Measurements from ENCODE around the gene PNN.
"Not testable (repeated sequence)": the region's sequence is repeated elsewhere in the genome, so short reads cannot be mapped to it uniquely, and the experiment has no call there.

Gene PNN

DNA sequence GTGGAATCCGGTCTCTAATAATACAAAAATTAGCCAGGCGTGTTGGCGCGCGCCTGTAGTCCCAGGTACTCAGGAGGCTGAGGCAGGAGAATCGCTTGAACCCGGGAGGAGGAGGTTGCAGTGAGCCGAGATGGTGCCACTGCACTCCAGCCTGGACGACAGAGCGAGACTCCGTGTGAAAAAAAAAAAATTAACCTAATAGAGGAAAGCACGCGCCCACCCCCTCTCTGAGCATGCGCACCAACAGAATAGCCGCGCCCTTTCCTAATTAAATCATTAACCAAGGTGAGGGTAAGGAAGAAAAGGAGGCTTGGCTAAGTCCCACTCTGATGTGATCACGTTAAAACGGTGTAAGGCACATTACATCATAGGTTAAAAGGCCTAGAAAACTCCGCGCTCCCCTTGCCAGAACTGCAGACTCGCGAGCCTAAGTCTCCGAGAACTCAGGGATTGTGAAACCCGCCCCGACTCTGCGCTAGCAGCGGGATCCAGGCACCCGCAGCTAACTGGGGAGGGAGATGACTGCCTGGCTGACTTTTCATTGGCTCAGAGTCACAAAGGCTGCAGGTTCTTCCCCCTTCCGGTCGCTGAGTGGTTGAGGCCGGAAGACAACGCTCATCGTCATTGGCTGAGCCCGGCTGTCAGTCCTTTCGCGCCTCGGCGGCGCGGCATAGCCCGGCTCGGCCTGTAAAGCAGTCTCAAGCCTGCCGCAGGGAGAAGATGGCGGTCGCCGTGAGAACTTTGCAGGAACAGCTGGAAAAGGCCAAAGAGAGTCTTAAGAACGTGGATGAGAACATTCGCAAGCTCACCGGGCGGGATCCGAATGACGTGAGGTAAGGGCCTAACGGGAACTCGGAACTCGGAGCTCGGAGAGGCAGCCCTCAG, at the start of gene PNN:
PNN (plus strand) TSS at position 695 of the 885 bp plus-strand sequence; CDS start at position 721, 26 bp downstream.
- peak; percentile 96 for DNase-seq (ENCODE audit: low read depth)

DNA sequence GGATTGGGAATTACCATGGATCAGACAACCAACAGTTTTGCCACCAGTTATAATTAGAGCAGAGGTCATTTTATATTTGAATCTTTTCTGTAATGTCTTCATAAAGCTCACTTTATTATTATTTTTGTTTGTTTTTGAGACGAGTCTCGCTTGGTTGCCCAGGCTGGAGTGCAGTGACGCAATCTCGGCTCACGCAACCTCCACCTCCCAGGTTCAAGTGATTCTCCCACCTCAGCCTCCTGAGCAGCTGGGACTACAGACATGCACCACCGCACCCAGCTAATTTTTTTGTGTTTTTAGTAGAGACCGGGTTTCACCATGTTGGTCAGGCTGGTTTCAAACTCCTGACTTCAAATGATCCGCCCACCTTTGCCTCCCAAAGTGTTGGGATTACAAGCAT, 37.2 kb upstream of the PNN start:
- not testable (repeated sequence) for DNase-seq (ENCODE audit: low read depth)

DNA sequence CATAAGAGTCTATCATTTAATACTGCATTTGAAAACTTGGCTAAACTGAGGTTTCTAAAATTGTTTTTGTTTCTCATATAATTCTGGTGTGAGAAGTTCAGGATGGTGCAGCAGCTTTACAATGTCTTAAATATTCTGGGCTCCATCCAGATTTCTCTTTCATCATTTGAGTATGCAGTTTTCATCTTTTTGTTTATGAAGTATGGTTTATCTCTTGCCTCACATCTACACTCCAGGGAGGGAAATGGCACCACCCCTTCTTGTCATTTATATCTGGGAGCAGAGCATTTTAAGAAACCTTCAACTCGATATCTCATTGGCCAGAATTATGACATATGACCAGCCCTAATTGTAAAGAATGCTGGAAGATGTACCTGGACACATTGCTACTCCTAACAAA, 36.6 kb upstream of the PNN start:
- DNase-seq (ENCODE audit: low read depth), result no peak

DNA sequence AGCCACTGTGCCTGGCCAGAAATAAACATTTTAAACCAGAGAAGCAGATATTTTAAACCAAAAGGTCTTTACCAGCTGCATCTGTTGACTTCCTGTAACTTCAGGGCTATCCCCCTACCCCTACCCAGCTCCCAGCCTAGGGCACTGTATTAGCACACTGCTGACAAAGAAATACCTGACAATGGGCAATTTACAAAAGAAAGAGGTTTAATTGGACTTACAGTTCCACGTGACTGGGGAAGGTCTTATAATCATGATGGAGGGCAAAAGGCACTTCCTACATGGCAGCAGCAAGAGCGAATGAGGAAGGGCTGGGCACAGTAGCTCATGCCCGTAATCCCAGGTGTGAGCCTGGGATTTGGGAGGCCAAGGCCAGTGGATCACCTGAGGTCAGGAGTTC, 34.9 kb upstream of the PNN start:
- DNase-seq (ENCODE audit: low read depth), result no peak

DNA sequence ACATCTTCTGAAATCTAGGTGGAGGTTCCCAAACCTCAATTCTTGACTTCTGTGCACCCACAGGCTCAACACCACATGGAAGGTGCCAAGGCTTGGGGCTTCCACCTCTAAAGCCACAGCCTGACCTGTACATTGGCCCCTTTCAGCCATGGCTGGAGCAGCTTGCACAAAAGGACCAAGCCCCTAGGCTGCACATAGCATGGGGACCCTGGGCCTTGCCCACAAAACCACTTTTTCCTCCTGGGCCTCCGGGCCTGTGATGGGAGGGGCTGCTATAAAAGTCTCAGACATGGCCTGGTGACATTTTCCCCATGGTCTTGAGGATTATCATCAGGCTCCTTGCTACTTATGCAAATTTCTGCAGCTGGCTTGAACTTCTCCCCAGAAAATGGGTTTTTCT, 33.4 kb upstream of the PNN start:
- not testable (repeated sequence) for DNase-seq (ENCODE audit: low read depth)

DNA sequence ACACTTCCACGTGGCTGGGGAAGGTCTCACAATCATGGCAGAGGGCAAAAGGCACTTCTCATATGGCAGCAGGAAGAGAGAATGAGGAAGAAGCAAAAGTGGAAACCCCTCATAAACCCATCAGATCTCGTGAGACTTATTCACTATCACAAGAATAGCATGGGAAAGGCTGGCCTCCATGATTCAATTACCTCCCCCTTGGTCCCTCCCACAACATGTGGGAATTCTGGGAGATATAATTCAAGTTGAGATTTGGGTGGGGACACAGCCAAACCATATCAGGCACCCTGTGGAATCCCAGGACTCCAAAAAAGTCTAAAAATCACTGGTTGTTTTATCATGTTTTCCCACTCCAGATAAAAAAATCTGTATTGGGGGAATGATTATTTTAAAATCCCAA, 31.8 kb upstream of the PNN start:
- not testable (repeated sequence) for DNase-seq (ENCODE audit: low read depth)

DNA sequence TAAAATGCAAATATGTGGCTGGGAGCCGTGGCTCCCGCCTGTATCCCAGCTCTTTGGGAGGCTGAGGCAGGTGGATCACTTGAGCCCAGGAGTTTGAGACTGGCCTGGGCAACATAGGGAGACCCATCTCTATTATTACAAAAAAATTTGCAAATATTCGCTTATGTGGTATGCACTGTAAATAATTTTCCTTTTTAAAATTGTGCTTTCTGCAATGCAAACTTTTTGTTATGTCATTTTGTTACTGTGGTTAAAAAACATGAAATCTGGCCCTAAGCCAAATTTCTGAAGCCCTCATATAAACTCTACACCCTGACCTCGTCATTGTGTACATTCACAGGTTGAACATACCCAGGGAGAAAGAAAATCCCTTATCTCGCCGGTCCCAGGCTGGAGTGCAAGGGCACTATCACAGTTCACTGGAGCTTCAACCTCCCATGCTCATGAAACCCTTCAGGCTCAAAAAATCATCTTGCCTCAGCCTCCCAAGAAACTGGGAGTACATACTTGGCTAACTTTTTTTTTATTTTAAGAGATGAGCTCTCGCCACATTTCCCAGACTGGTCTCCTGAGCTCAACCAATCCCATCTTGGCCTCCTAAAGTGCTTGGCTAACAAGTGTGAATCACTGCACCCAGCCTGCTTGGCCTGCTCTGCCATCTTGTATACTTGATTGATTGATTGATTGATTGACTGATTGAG, 29.6 kb upstream of the PNN start:
- no peak for DNase-seq (ENCODE audit: low read depth)

DNA sequence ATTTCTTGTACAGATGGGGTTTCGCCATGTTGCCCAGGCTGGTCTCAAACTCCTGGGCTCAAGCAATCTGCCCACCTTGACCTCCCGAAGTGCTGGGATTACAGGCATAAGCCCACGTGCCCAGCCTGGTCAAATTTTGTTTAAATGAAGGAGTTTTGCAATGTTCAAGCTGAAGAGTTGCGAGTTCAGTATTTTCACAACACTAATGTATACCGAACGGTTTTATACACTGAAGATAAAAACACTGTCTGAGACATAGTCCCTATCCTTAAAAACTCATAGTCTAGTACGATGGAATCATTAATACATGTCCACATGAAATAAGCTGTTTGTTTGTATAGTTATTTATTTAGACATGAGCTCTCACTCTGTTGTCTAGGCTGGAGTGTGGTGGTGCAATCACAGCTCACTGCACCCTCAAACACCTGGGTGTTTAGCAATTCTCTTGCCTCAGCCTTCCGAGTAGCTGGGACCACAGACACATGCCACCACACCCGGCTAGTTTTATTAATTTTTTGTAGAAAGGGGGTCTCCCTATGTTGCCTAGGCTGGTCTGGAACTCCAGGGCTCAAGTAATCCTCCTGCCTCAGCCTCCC, 20.4 kb upstream of the PNN start:
- DNase-seq (ENCODE audit: low read depth), result no peak

DNA sequence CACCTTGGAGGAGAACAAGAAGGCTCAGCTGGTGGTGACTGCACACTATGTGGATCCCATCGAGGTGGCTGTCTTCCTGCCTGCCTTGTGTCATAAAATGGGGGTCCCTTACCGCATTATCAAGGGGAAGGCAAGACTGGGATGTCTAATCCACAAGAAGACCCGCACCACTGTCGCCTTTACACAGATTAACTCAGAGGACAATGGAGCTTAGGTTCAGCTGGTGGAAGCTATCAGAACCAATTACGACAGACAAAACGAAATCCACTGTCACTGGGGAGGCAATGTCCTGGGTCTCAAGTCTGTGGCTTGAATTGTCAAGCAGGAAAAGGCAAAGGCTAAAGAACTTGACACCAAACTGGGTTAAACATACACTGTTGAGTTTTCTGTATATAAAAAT, 17.6 kb upstream of the PNN start:
- DNase-seq (ENCODE audit: low read depth), result no peak

DNA sequence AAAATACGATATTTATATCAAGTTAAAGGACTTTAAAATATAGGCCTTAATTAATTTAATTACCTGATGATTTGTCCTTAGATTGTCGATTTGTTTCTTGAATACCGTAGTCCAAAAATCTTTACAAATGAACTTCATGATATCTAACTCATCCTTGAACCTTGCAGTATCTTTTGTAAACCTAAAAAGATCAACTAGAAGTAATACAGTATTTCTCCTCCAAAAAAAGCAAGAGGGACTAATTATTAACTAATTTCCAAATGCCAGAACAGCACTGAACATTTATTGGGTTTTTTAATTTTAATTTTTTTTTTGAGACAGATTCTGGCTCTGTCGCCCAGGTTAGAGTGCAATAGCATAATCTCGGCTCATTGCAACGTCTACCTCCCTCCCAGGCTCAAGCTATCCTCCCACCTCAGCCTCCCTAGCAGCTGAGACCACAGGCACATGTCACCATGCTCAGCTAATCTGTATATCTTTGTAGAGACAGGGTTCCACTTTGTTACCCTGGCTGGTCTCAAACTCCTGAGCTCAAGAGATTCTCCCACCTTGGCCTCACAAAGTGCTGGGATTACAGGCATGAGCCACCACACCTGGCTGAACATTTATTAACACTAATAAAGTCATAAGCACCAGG, 16.7 kb upstream of the PNN start:
- no peak for DNase-seq (ENCODE audit: low read depth)

DNA sequence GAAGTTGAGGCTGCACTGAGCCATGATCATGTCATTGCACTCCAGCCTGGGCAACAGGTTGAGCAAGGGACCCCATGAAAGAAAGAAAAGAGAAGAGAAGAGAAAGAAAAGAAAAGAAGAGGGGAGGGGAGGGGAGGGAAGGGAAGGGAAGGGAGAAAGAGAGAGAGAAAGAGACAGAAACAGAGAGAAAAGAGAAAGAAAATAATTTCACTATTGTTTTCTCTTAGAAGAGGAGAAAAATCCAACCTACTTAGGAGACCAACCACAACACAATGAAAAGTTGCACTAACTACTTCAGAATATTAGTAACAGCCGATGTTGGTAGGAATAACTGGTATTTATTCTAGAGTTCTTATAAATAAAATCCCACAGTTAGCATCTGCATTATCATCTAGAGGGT, 14.6 kb upstream of the PNN start:
- DNase-seq (ENCODE audit: low read depth), result no peak

DNA sequence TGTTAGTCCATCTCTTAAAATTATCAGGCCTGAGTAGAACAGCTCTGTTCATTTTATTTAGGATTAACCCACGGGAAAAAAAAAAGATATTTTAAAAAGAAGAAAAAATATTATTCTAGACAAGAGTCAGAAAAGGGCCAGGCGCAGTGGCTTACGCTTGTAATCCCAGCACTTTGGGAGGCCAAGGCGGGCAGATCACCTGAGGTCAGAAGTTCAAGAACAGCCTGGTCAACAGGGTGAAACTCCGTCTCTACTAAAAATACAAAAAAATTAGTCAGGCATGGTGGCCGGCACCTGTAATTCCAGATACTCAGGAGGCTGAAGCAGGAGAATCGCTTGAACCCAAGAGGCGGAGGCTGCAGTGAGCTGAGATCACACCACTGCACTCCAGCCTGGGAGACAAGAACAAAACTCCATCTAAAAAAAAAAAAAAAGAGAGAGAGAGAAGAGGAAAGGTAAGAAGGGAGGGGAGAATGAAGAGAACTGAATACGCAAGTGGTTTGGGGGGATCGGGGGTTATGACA, 7.2 kb upstream of the PNN start:
- DNase-seq (ENCODE audit: low read depth), result not testable (repeated sequence)

DNA sequence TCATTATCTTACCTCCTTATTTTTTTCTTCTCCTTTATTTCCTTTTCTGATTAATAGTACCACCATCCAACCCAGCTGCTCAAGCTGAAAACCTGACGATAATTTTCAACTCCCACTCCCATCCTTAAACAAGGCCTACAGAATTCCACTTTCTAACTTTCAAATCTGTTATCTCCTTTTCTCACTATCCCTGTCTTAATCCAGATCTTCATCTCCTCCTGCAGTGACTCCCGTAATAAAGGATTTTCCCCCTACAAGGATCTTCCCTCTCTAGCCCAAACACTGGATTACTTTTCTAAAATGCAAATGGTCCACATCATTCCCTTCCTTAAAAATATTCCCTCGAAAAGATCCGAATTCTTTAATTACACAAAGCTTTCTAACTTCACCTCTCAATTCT, 6.5 kb upstream of the PNN start:
- DNase-seq (ENCODE audit: low read depth), result no peak

DNA sequence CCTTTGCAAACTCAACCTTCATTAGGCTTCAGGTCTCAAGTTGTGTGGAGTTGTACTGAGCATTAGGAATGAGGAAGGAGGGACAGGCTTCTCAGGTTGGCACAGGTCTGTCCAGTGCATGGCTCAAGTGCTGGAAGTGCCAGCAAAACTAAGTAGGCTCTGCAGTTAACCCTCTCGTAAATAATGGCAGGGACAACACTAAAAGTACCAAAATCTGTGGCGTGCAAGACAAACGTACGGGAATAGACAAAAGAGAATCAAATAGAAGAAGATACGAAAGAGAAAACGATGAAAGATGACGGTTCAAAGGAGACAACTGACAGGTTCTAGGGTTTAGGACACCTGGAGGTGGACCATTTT, 5.5 kb upstream of the PNN start:
- DNase-seq (ENCODE audit: low read depth), result no peak

DNA sequence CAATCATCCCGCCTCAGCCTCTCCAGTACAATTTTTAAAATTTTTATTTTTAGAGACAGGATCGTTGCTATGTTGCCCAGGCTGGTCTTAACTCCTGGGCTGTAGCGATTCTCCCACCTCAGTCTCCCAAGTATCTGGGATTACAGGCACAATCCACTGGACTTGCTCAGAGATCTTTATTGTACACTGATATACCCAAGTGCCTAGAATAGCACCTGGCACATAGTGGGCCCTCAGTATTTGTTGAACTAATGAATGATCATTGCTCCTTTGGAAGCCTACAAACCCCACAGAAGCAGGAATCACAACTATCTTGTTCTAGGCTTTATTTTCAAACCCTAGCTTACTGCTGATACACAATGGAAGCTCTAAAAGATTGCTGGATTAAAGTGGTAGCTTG, 1.9 kb upstream of the PNN start:
- DNase-seq (ENCODE audit: low read depth), result no peak

DNA sequence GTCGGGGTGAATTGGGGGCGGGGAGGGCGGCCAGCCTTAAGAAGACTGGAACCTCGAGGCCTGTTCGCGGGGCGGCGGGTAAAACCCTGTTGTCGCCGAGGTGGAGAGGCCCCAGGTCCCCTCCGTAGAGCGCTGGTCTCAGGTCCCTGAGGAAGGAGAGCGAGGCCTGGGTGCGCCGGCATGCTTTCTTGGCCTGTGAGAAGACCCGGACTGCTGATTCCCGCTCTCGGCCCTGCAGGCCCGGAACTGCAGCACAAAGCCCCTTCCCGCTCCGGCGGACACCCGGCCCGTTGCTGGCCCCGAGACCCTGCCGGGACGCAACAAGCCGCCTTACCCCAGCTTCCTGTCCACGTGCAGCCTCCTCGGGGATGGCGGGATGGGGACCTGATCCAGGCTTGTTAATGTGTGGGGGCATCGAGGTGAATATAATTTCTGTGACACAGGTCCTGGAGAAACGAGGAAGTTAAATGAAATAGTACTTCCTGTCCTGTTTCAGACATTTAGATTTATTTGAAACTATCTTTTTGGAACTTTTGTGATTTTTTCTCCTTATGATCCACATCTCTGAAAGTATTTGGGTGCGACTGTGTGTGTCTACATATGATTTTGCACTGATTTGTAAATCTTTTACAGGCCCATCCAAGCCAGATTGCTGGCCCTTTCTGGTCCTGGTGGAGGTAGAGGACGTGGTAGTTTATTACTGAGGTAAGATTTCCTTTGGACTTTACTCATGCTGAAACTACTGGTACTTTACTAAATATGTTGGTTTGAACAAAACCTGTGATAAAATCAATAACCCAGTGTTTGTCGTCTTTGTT, 600 bp downstream of the PNN start:
- DNase-seq (ENCODE audit: low read depth), result no peak

DNA sequence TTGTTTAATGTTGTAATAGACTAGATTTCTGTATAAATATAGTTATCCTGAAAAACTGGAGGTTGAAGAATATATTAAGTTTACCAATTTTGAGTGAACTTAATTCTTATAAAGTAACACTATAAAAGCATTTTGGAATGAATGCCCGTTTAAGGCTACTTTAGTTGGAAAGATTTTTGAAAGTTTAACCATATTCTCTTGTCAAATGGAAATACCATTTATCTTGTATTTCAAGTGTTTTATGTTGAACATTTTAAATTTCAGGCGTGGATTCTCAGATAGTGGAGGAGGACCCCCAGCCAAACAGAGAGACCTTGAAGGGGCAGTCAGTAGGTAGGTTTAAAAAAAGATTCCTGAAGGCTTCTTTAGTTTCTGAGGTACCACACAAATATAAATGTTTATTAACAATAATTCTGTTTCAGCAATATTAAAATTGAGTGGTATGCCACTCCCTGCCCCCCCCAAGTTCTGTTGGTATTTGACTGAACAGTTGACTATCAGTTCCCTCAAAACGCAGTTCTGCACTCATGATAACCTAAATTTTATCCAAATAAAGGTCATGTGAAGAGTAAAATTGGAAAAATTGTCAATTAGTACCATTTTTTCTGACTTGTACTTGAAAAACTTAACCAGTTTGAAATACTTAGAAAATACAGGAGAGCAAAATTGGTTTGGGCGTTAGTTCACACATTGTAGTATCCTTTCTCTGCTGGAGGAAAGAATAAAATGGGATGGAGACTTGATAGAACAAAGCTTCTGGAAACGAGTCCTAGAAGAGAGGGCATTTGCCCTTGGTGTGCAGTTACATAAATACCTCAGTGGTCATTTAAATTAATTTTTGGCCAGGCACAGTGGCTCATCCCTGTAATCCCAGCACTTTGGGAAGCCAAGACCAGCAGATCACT, 1.5 kb downstream of the PNN start:
- no peak for DNase-seq (ENCODE audit: low read depth)

DNA sequence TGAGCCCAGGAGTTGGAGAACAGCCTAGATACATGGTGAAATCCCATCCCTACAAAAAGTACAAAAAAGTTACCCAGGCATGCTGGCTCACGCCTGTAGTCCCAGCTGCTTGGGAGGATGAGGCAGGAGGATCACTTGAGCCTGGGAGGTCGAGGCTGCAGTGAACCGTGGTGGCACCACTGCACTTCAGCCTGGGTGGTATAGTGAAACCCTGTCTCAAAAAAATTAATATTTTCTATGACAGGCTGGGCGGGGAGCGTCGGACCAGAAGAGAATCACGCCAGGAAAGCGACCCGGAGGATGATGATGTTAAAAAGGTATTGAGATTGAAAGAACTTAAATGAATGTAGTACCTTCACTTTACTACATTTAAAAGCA, 2.1 kb downstream of the PNN start:
- no peak for DNase-seq (ENCODE audit: low read depth)

DNA sequence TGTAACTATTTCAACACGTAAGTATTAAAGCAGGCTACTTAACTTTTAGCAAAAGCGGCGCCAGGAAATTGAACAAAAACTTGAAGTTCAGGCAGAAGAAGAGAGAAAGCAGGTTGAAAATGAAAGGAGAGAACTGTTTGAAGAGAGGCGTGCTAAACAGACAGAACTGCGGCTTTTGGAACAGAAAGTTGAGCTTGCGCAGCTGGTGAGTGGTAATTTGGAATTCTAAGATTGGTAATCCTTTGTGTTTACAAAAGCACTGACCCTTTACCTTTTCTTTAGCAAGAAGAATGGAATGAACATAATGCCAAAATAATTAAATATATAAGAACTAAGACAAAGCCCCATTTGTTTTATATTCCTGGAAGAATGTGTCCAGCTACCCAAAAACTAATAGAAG, 4.0 kb downstream of the PNN start:
- no peak for DNase-seq (ENCODE audit: low read depth)

DNA sequence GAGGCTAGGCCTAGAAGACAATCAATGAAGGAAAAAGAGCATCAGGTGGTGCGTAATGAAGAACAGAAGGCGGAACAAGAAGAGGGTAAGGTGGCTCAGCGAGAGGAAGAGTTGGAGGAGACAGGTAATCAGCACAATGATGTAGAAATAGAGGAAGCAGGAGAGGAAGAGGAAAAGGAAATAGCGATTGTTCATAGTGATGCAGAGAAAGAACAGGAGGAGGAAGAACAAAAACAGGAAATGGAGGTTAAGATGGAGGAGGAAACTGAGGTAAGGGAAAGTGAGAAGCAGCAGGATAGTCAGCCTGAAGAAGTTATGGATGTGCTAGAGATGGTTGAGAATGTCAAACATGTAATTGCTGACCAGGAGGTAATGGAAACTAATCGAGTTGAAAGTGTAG, 5.5 kb downstream of the PNN start:
- no peak for DNase-seq (ENCODE audit: low read depth)
